HCT116 (cell line): ENCODE measurements around the gene MON2. TPM values are rescaled to one million over a fixed set of nuclear protein-coding genes. Genes with fewer than 3 reads are reported as not detected.

ENCODE experiments used
- ATAC-seq: fragments of 200-7000 bp; cut with Tn5 transposase; 2 replicates; pipeline ENCODE4 v1.9.1; 2020; ENCODE audit warnings: mild to moderate bottlenecking, moderate library complexity
- BruUV-seq: library from RNA; stranded (reverse); fragments of 400-500 nt; replicated peaks from 2 replicates; lab custom pipeline; 2021; lab: Mats Ljungman, UMichigan
- CTCF ChIA-PET: fragments of 300-600 bp; sonication (Branson Sonifier 250); formaldehyde crosslinking; loops from one replicate; lab custom pipeline; 2021; ENCODE audit warnings: antibody characterized with exemption; lab: Charles Lee
- POLR2A ChIA-PET: fragments of 300-600, 350-600 bp; sonication (Branson Sonifier 250); formaldehyde crosslinking; loops from one replicate; lab custom pipeline; 2021; ENCODE audit warnings: antibody characterized with exemption; lab: Charles Lee
- RAD21 ChIA-PET, 2 experiments: fragments of 300-600 bp; sonication (Branson Sonifier 250); formaldehyde crosslinking; loops; one replicate each; lab custom pipeline; 2023; ENCODE audit warnings: low total read pairs in 2 of 2; ENCODE audit not compliant: uncharacterized antibody in 2 of 2, unreplicated experiment in 2 of 2, low non-redundant PET in 1 of 2; lab: Charles Lee
- DNase-seq: peaks from one replicate; pipeline ENCODE4 v3.0.0-alpha.2; 2010; ENCODE audit warnings: low read depth, low spot score
- H2AFZ ChIP-seq: fragments of 200-600 bp; shearing (Covaris generic), sonication (generic); 2 replicates; pipeline ENCODE4 v1.6.1; 2017; ENCODE audit warnings: low read depth, mixed run types, mixed read lengths, antibody characterized with exemption, low read length; ENCODE audit not compliant: poor library complexity, severe bottlenecking
- H3K27ac ChIP-seq: 2 replicates; pipeline ENCODE4 v1.5.1; 2012; ENCODE audit warnings: low read depth, low read length
- H3K27me3 ChIP-seq: fragments of 200-600 bp; sonication (generic); 2 replicates; pipeline ENCODE4 v1.6.1; 2016; ENCODE audit warnings: mixed run types, low read length, mixed read lengths; ENCODE audit not compliant: insufficient read depth
- H3K36me3 ChIP-seq, 2 experiments: fragments of 200-500 bp in 1 of 2; fragments of 200-600 bp in 1 of 2; sonication (Bioruptor generic) in 1 of 2; sonication (generic) in 1 of 2; 2 replicates each; pipeline versions ENCODE4 v1.5.1 to v1.6.1; 2014 to 2016; ENCODE audit warnings: low read length in 2 of 2, inconsistent platforms in 1 of 2, mixed read lengths in 1 of 2, mixed run types in 1 of 2; ENCODE audit not compliant: insufficient read depth in 2 of 2, control insufficient read depth in 1 of 2
- H3K4me1 ChIP-seq, 2 experiments: fragments of 200-600 bp in 1 of 2; sonication (generic) in 1 of 2; 2 replicates each; pipeline versions ENCODE4 v1.5.1 to v1.6.1; 2012 to 2017; ENCODE audit warnings: low read length in 2 of 2, inconsistent platforms in 1 of 2, mild to moderate bottlenecking in 1 of 2, mixed read lengths in 1 of 2, mixed run types in 1 of 2, moderate library complexity in 1 of 2; ENCODE audit not compliant: insufficient read depth in 2 of 2, control insufficient read depth in 1 of 2
- H3K4me2 ChIP-seq: fragments of 200-600 bp; sonication (generic); 2 replicates; pipeline ENCODE4 v1.6.1; 2017; ENCODE audit warnings: mixed run types, low read length, mixed read lengths
- H3K4me3 ChIP-seq, 2 experiments: fragments of 200-600 bp in 1 of 2; sonication (generic) in 1 of 2; replicated peaks in 1 of 2; 2 replicates each; pipeline ENCODE4 v1.5.1; 2011 to 2016; ENCODE audit warnings: low read length in 2 of 2, control low read depth in 1 of 2, low read depth in 1 of 2, mild to moderate bottlenecking in 1 of 2, mixed read lengths in 1 of 2, mixed run types in 1 of 2
- H3K79me2 ChIP-seq: fragments of 200-600 bp; sonication (generic); 2 replicates; pipeline ENCODE4 v1.6.1; 2017; ENCODE audit warnings: mild to moderate bottlenecking, mixed run types, low read length, moderate library complexity, mixed read lengths; ENCODE audit not compliant: insufficient read depth
- H3K9ac ChIP-seq: fragments of 200-600 bp; sonication (generic); 2 replicates; pipeline ENCODE4 v1.6.1; 2016; ENCODE audit warnings: low read length, mixed read lengths
- H3K9me2 ChIP-seq: fragments of 200-600 bp; sonication (generic), shearing (Covaris generic); 2 replicates; pipeline ENCODE4 v1.6.1; 2017; ENCODE audit warnings: mixed run types, mild to moderate bottlenecking, moderate library complexity; ENCODE audit not compliant: insufficient read depth
- H3K9me3 ChIP-seq, 2 experiments: fragments of 200-500 bp in 1 of 2; fragments of 200-600 bp in 1 of 2; sonication (Bioruptor generic) in 1 of 2; sonication (generic) in 1 of 2; 2 replicates each; pipeline ENCODE4 v1.6.1; 2014 to 2017; ENCODE audit warnings: low read length in 2 of 2, mixed read lengths in 2 of 2, inconsistent platforms in 1 of 2, low read depth in 1 of 2, mild to moderate bottlenecking in 1 of 2, mixed run types in 1 of 2, moderate library complexity in 1 of 2; ENCODE audit not compliant: control insufficient read depth in 1 of 2, insufficient read depth in 1 of 2
- H4K20me1 ChIP-seq: fragments of 200-600 bp; sonication (generic), shearing (Covaris generic); 2 replicates; pipeline ENCODE4 v1.6.1; 2017; ENCODE audit warnings: mixed run types, mild to moderate bottlenecking, moderate library complexity; ENCODE audit not compliant: insufficient read depth
- ATF3 ChIP-seq: IDR thresholded peaks from 2 replicates; pipeline ENCODE4 v1.6.1; 2012
- CBX3 ChIP-seq: IDR thresholded peaks from 2 replicates; pipeline ENCODE4 v1.6.1; 2012; ENCODE audit warnings: low read depth
- CTCF ChIP-seq, 3 experiments: fragments of 200-600 bp in 1 of 3; sonication (generic) in 1 of 3; IDR thresholded peaks in 2 of 3; conservative IDR thresholded peaks in 1 of 3; 2 replicates each; pipeline ENCODE4 v1.5.1; 2012 to 2017; ENCODE audit warnings: low read depth in 2 of 3, low read length in 2 of 3, antibody characterized with exemption in 1 of 3, borderline replicate concordance in 1 of 3, control low read depth in 1 of 3, mild to moderate bottlenecking in 1 of 3, mixed read lengths in 1 of 3, mixed run types in 1 of 3, moderate library complexity in 1 of 3; ENCODE audit not compliant: insufficient read depth in 1 of 3
- ELF1 ChIP-seq: IDR thresholded peaks from 2 replicates; pipeline ENCODE4 v1.6.1; 2012; ENCODE audit warnings: low read depth, borderline replicate concordance
- EZH2 ChIP-seq: fragments of 200-600 bp; sonication (generic); IDR thresholded peaks from 2 replicates; pipeline ENCODE4 v1.6.1; 2017; ENCODE audit warnings: antibody characterized with exemption, mixed run types
- EZH2phosphoT487 ChIP-seq: fragments of 200-600 bp; IDR thresholded peaks from 2 replicates; pipeline ENCODE4 v1.6.1; 2018; ENCODE audit warnings: antibody characterized with exemption, borderline replicate concordance
- FOSL1 ChIP-seq: IDR thresholded peaks from 2 replicates; pipeline ENCODE4 v1.6.1; 2012; ENCODE audit warnings: low read depth
- JUND ChIP-seq: IDR thresholded peaks from 2 replicates; pipeline ENCODE4 v1.6.1; 2012
- MAX ChIP-seq: IDR thresholded peaks from 2 replicates; pipeline ENCODE4 v1.6.1; 2012
- POLR2A ChIP-seq: IDR thresholded peaks from 2 replicates; pipeline ENCODE4 v1.7.0; 2011; ENCODE audit warnings: borderline replicate concordance; ENCODE audit not compliant: insufficient read depth, insufficient read length; ENCODE audit errors: extremely low read depth
- RAD21 ChIP-seq: IDR thresholded peaks from 2 replicates; pipeline ENCODE4 v1.6.1; 2012; ENCODE audit warnings: low read depth, mild to moderate bottlenecking
- REST ChIP-seq: IDR thresholded peaks from 2 replicates; pipeline ENCODE4 v1.6.1; 2012; ENCODE audit warnings: low read depth
- SIN3A ChIP-seq: IDR thresholded peaks from 2 replicates; pipeline ENCODE4 v1.6.1; 2012; ENCODE audit warnings: low read depth
- SP1 ChIP-seq: IDR thresholded peaks from 2 replicates; pipeline ENCODE4 v1.6.1; 2012; ENCODE audit warnings: low read depth
- SRF ChIP-seq: IDR thresholded peaks from 2 replicates; pipeline ENCODE4 v1.6.1; 2012; ENCODE audit warnings: low read depth
- TCF7L2 ChIP-seq: IDR thresholded peaks from 2 replicates; pipeline ENCODE4 v1.7.0; 2011; ENCODE audit warnings: borderline replicate concordance, inconsistent platforms; ENCODE audit not compliant: insufficient read depth, insufficient read length; ENCODE audit errors: extremely low read depth
- YY1 ChIP-seq: IDR thresholded peaks from 2 replicates; pipeline ENCODE4 v1.6.1; 2011; ENCODE audit warnings: low read length, low read depth, moderate library complexity, mild to moderate bottlenecking; ENCODE audit not compliant: insufficient replicate concordance; ENCODE audit errors: extremely low read depth
- ZBTB33 ChIP-seq: IDR thresholded peaks from 2 replicates; pipeline ENCODE4 v1.6.1; 2011; ENCODE audit warnings: mild to moderate bottlenecking, low read length, moderate library complexity; ENCODE audit not compliant: insufficient replicate concordance; ENCODE audit errors: extremely low read depth
- ZFX ChIP-seq: fragments of 450-650 bp; IDR thresholded peaks from 2 replicates; pipeline ENCODE4 v1.6.1; 2017
- ZNF274 ChIP-seq: fragments of 200-500 bp; sonication (Bioruptor generic); IDR thresholded peaks from 2 replicates; pipeline ENCODE4 v1.6.1; 2014; ENCODE audit warnings: mild to moderate bottlenecking, low read depth, low read length, inconsistent platforms
- intact Hi-C: fragments of 100-400 bp; cut with micrococcal nuclease; formaldehyde crosslinking; loops from 2 replicates; pipeline ENCODE4 v1.10.0; 2022
- total RNA-seq: library from RNA; stranded (reverse); gene quantifications from one replicate; pipeline ENCODE4 v1.2.1, GENCODE V29; 2021; ENCODE audit not compliant: unreplicated experiment

Gene MON2
- total RNA-seq, 1 experiment from 2014 or later = 30.7 TPM

GRCh38 chr12:62536546-62536945 lies 69.9 kb downstream of the MON2 start:
- ChIA-PET CTCF (no interaction called here), POLR2A (no interaction called here), RAD21 (no interaction called here)
- Histone ChIP-seq H4K20me1 (no peaks in the 10 kb centered on the region), H3K79me2 (no peaks in the 10 kb centered on the region), H3K4me2 (no peak overlapping the region), H3K9me2 (no peaks in the 10 kb centered on the region), H3K4me1 (no peaks in the 10 kb centered on the region), H3K27me3 (no peaks in the 10 kb centered on the region), H3K27ac (no peak overlapping the region), H3K9ac (no peak overlapping the region), H3K4me3 (no peak overlapping the region), H3K36me3 (peaks cover 8 to 13% of the 10 kb centered on the region in 2 experiments; a peak in 2 of 4 replicates), H3K9me3 (no peaks in the 10 kb centered on the region), H2AFZ (no peak overlapping the region)
- ATAC-seq (no peak), DNase-seq (no peak)
- intact Hi-C loops = no loop called here
- no peak for TF ChIP-seq ZBTB33
- TF ChIP-seq ZNF274 = no peak
- TF ChIP-seq RAD21 = no peak
- no peak for TF ChIP-seq FOSL1
- TF ChIP-seq POLR2A = no peak
- no peak for TF ChIP-seq ATF3
- TF ChIP-seq CTCF (IDR thresholded peaks at IDR 0.05 in 2 of 3, conservative IDR thresholded peaks at IDR 0.05 in 1 of 3; ENCODE audit: borderline replicate concordance in 1 of 3, insufficient read depth in 1 of 3, low read depth in 2 of 3, low read length in 2 of 3) = no peak
- TF ChIP-seq JUND = no peak
- no peak for TF ChIP-seq ZFX
- TF ChIP-seq EZH2 = no peak
- no peak for TF ChIP-seq CBX3
- no peak for TF ChIP-seq SIN3A
- TF ChIP-seq SP1 = no peak
- no peak for TF ChIP-seq MAX
- no peak for TF ChIP-seq YY1
- no peak for TF ChIP-seq TCF7L2
- no peak for TF ChIP-seq EZH2phosphoT487
- TF ChIP-seq REST = no peak
- no peak for TF ChIP-seq ELF1
- TF ChIP-seq SRF = no peak
- BruUV-seq = no TSS peak
